Measurements from ENCODE around the gene RAD51B. TPM values are rescaled to one million over a fixed set of nuclear protein-coding genes. Genes with fewer than 3 reads are reported as not detected.
A peak's percentile ranks its signal among the peaks of the same experiment; 100 is the strongest.
"Not testable (repeated sequence)": the region's sequence is repeated elsewhere in the genome, so short reads cannot be mapped to it uniquely, and the experiment has no call there.

The RAD51B gene
- total RNA-seq, 6 experiments from 2014 or later = 2.7 to 5.8 (median 4.3) TPM

DNA sequence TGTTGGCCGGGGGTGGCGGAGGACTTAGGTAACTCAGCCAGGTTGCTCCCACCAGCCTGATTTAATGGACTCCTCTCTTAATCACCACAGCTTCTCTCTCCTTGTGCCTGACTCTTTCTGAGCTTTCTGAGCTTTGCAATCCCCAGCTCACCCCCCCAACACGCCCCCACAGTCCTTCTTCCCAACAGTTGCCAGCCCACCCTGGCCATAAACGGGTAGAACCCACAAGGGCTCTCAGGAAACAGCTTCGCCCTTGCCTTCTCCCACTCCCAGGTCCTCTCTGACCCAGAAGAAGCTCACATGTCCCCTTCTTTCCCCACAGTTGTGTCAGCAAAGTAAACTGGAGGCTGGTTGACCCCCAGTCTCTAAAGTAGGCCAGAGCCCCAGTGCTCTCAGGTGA, 940.4 kb downstream of the RAD51B start:
- Histone ChIP-seq H3K4me3 (no peak overlapping the region), H3K4me1 (peaks cover 0 to 45% (median 13%) of the 10 kb centered on the region in 4 donors), H3K36me3 (no peaks in the 10 kb centered on the region), H3K27ac (no peak overlapping the region), H3K27me3 (no peaks in the 10 kb centered on the region), H3K9me3 (no peaks in the 10 kb centered on the region)
- ATAC-seq (no peak), DNase-seq (no peak)
- TF ChIP-seq POLR2A (IDR thresholded peaks at IDR 0.05) (no peak), CTCF (IDR thresholded peaks at IDR 0.05) (no peak)
- WGBS (ENCODE audit: insufficient coverage, low coverage, low lambda C conversion rate, missing lambda C conversion rate) = 94% methylated on average over 5 of the region's 5 CpGs
- intact Hi-C loops (cut with DNase I) = no loop called here

DNA sequence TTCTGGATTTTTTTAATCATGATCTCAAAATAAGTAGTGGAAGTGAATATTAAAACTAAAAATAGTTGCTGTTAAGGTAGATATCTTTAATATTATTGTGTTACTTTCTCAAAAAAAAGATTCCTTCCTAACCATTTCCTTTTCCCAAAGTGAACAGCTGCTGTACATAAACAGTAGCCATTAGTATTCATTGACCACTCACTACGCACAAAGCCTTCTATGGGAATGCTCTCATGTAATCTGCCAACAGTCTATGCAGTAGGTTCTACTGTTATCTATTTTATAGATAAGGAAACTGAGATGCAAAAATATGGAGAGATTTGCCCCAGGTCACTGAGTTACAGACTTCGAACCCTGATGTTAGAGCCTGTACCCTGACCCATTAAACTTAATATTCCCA, 941.2 kb downstream of the RAD51B start:
- Histone ChIP-seq H3K4me3 (no peak overlapping the region), H3K9me3 (no peaks in the 10 kb centered on the region), H3K4me1 (peaks cover 0 to 45% (median 13%) of the 10 kb centered on the region in 4 donors), H3K27ac (no peak overlapping the region), H3K27me3 (no peaks in the 10 kb centered on the region), H3K36me3 (no peaks in the 10 kb centered on the region)
- ATAC-seq (no peak), DNase-seq (no peak)
- 92% methylated on average over 2 of the region's 2 CpGs for WGBS (ENCODE audit: insufficient coverage, low coverage, low lambda C conversion rate, missing lambda C conversion rate)
- no peak for TF ChIP-seq CTCF (IDR thresholded peaks at IDR 0.05)
- no peak for TF ChIP-seq POLR2A (IDR thresholded peaks at IDR 0.05)
- intact Hi-C loops (cut with DNase I) = no loop called here

DNA sequence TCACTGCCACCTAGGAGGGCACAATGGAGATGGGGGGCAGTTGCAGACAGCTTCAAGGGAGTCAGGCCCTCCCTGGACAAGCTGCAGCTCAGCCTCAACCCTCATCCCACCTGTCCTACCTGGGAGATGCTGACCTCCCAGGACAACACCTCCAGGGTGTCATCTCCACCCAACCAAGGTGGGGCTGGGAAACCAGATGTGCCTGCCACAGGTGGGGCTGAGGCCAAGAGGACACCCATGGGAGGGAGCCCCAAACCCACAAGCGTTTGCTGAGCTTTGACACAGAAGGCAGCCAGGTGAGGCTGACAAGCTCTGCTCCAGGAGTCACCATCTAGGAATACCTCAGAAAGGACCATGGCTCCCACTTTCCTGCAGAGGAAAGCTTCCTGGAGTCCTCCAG, 941.8 kb downstream of the RAD51B start:
- intact Hi-C loops (cut with DNase I) = no loop called here
- no peak for ATAC-seq
- Histone ChIP-seq H3K27ac (no peak overlapping the region), H3K36me3 (no peaks in the 10 kb centered on the region), H3K9me3 (no peaks in the 10 kb centered on the region), H3K4me3 (no peak overlapping the region), H3K27me3 (no peaks in the 10 kb centered on the region), H3K4me1 (peaks cover 0 to 40% (median 12%) of the 10 kb centered on the region in 4 donors)
- DNase-seq = no peak
- WGBS (ENCODE audit: insufficient coverage, low coverage, low lambda C conversion rate, missing lambda C conversion rate) = no CpG with 5 or more reads among the region's 1 CpG
- TF ChIP-seq CTCF (IDR thresholded peaks at IDR 0.05) (no peak), POLR2A (IDR thresholded peaks at IDR 0.05) (no peak)

- intact Hi-C loops (cut with DNase I) = no loop called here
Observed at GRCh38 chr14:68762953-68763764, 943.6 kb downstream of the RAD51B start.

GRCh38 chr14:68763843-68764242, 944.3 kb downstream of the RAD51B start:
- H3K27me3 ChIP-seq; DNase-seq; H3K4me3 ChIP-seq; intact Hi-C loops (cut with DNase I); H3K36me3 ChIP-seq; ATAC-seq; H3K9me3 ChIP-seq: not testable (repeated sequence)
- WGBS (ENCODE audit: insufficient coverage, low coverage, low lambda C conversion rate, missing lambda C conversion rate) = no CpG with 5 or more reads among the region's 4 CpGs
- peaks cover 0 to 19% (median 7%) of the 10 kb centered on the region in 4 donors for H3K4me1 ChIP-seq
- H3K27ac ChIP-seq = peak overlapping the region; percentile 51 to 58 (median 51)

More at GRCh38 chr14:68762953-68763764, 943.6 kb downstream of the RAD51B start:
- ATAC-seq (peak; percentile 83 to 93 (median 88)), DNase-seq (peak; percentile 77 to 86 (median 83))
- peaks cover 0 to 24% (median 7%) of the 10 kb centered on the region in 4 donors for H3K4me1 ChIP-seq
- WGBS (ENCODE audit: insufficient coverage, low coverage, low lambda C conversion rate, missing lambda C conversion rate) = 23% methylated on average over 10 of the region's 11 CpGs
- no peaks in the 10 kb centered on the region for H3K9me3 ChIP-seq
- H3K27me3 ChIP-seq = no peaks in the 10 kb centered on the region
- no peak overlapping the region for H3K4me3 ChIP-seq
- H3K36me3 ChIP-seq = no peaks in the 10 kb centered on the region
- H3K27ac ChIP-seq = peak overlapping the region; percentile 51 to 58 (median 51)
- TF ChIP-seq POLR2A (IDR thresholded peaks at IDR 0.05) (no peak), CTCF (IDR thresholded peaks at IDR 0.05) (no peak)
